PC-9 (cell line): ENCODE data around the gene NEDD8. TPM values are rescaled to one million over a fixed set of nuclear protein-coding genes. Genes with fewer than 3 reads are reported as not detected.

Experiments used
- BruUV-seq: library from RNA; stranded (reverse); fragments of 400-500 nt; replicated peaks from 2 replicates; lab custom pipeline; 2021; lab: Mats Ljungman, UMichigan
- CTCF ChIA-PET: fragments of 300-600 bp; sonication (Branson Sonifier 250); formaldehyde crosslinking; loops from one replicate; lab custom pipeline; 2022; ENCODE audit warnings: antibody characterized with exemption; lab: Charles Lee
- POLR2A ChIA-PET: fragments of 300-600 bp; sonication (Branson Sonifier 250); formaldehyde crosslinking; loops from one replicate; lab custom pipeline; 2022; ENCODE audit warnings: antibody characterized with exemption; ENCODE audit not compliant: unreplicated experiment; lab: Charles Lee
- DNase-seq, 2 experiments: peaks; one replicate each; pipeline versions ENCODE4 v3.0.0 to v3.0.0-alpha.2; 2015 to 2022; ENCODE audit warnings: mixed read lengths in 1 of 2
- H2AFZ ChIP-seq: fragments of 200-600 bp; sonication (generic); 2 replicates; pipeline ENCODE4 v1.8.1; 2017; ENCODE audit warnings: antibody characterized with exemption
- H3F3A ChIP-seq: fragments of 200-600 bp; sonication (generic); 2 replicates; pipeline ENCODE4 v1.8.1; 2017; ENCODE audit warnings: antibody characterized with exemption, mild to moderate bottlenecking, low read depth; ENCODE audit not compliant: insufficient read depth
- H3K27ac ChIP-seq: fragments of 200-600 bp; sonication (generic); 2 replicates; pipeline ENCODE4 v1.6.1; 2016; ENCODE audit warnings: mixed run types
- H3K27me3 ChIP-seq: fragments of 200-600 bp; sonication (generic); 2 replicates; pipeline ENCODE4 v1.6.1; 2016; ENCODE audit warnings: low read depth, mixed run types; ENCODE audit not compliant: insufficient read depth
- H3K36me3 ChIP-seq: fragments of 200-600 bp; sonication (generic); 2 replicates; pipeline ENCODE4 v1.6.1; 2016; ENCODE audit warnings: low read depth, mixed run types
- H3K4me1 ChIP-seq: fragments of 200-600 bp; sonication (generic); replicated peaks from 2 replicates; pipeline ENCODE4 v1.6.1; 2016; ENCODE audit warnings: mixed run types; ENCODE audit not compliant: insufficient read depth
- H3K4me2 ChIP-seq: fragments of 200-600 bp; sonication (generic); 2 replicates; pipeline ENCODE4 v1.6.1; 2017; ENCODE audit warnings: mixed run types
- H3K4me3 ChIP-seq: fragments of 200-600 bp; sonication (generic); 2 replicates; pipeline ENCODE4 v1.6.1; 2016; ENCODE audit warnings: mixed run types
- H3K79me2 ChIP-seq: fragments of 200-600 bp; sonication (generic); 2 replicates; pipeline ENCODE4 v1.6.1; 2017; ENCODE audit warnings: low read depth, mixed run types
- H3K9me2 ChIP-seq: fragments of 200-600 bp; sonication (generic); 2 replicates; pipeline ENCODE4 v1.8.1; 2017; ENCODE audit warnings: mild to moderate bottlenecking; ENCODE audit not compliant: insufficient read depth
- H3K9me3 ChIP-seq: fragments of 200-600 bp; sonication (generic); 2 replicates; pipeline ENCODE4 v1.8.1; 2016; ENCODE audit warnings: low read depth; ENCODE audit not compliant: insufficient read depth
- H4K20me1 ChIP-seq: fragments of 200-600 bp; sonication (generic); 2 replicates; pipeline ENCODE4 v1.8.1; 2017; ENCODE audit not compliant: insufficient read depth
- EZH2 ChIP-seq: fragments of 200-600 bp; sonication (generic); IDR thresholded peaks from 2 replicates; pipeline ENCODE4 v1.8.0; 2017; ENCODE audit warnings: antibody characterized with exemption, low read depth
- intact Hi-C: fragments of 100-400 bp; cut with micrococcal nuclease; formaldehyde crosslinking; loops from one replicate; pipeline ENCODE4 v1.10.0; 2022; ENCODE audit not compliant: unreplicated experiment
- total RNA-seq: library from RNA; stranded (reverse); gene quantifications from 2 replicates; pipeline ENCODE4 v1.2.3, GENCODE V29; 2021
- TF ChIP-seq, protein P1 (sequence below): fragments of 200-600 bp; sonication (generic); conservative IDR thresholded peaks from 2 replicates; pipeline ENCODE4 v1.6.1; 2017; ENCODE audit warnings: mixed run types, antibody characterized with exemption, mild to moderate bottlenecking, moderate library complexity

Gene NEDD8
- total RNA-seq, 1 experiment from 2014 or later: 179 TPM

DNA sequence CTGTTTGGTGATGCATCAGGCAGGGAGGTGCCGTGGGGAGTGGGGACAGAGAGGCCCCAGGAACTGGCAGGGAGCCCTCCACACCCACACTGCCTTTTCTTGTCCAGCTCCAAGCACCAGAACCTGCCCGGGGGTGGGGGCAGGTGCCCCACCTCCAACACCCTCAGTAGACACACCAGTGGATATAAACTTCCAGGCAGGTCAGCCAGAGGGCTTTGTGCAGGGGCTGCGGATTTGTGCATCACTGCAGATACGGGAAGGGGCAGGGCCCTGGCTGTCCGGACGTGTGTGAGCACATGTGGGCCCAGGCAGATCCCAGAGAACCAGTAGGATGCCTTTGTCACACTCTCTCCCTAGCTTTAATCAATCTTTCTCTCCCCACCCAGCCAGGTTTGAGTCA is 32.1 kb upstream of the NEDD8 start:
- Histone ChIP-seq H3K27ac (no peak overlapping the region), H3K4me1 (no peaks in the 10 kb centered on the region), H3K27me3 (no peaks in the 10 kb centered on the region), H3K4me2 (no peak overlapping the region), H3K4me3 (no peak overlapping the region), H3F3A (no peaks in the 10 kb centered on the region), H3K36me3 (no peaks in the 10 kb centered on the region), H3K79me2 (no peaks in the 10 kb centered on the region), H3K9me2 (no peaks in the 10 kb centered on the region), H3K9me3 (no peaks in the 10 kb centered on the region), H4K20me1 (no peaks in the 10 kb centered on the region), H2AFZ (no peak overlapping the region)
- ChIA-PET CTCF (interaction anchor here (1.3 kb wide), 1 partner anchor 22 kb away, joined by 3 read pairs; the partner anchor contains the start of gene TINF2), POLR2A (interaction anchor here (0.5 kb wide), 1 partner anchor 116 kb away, joined by 8 read pairs; no protein-coding TSS in a partner anchor)
- no peak for TF ChIP-seq EZH2
- TF ChIP-seq, protein P1, sequence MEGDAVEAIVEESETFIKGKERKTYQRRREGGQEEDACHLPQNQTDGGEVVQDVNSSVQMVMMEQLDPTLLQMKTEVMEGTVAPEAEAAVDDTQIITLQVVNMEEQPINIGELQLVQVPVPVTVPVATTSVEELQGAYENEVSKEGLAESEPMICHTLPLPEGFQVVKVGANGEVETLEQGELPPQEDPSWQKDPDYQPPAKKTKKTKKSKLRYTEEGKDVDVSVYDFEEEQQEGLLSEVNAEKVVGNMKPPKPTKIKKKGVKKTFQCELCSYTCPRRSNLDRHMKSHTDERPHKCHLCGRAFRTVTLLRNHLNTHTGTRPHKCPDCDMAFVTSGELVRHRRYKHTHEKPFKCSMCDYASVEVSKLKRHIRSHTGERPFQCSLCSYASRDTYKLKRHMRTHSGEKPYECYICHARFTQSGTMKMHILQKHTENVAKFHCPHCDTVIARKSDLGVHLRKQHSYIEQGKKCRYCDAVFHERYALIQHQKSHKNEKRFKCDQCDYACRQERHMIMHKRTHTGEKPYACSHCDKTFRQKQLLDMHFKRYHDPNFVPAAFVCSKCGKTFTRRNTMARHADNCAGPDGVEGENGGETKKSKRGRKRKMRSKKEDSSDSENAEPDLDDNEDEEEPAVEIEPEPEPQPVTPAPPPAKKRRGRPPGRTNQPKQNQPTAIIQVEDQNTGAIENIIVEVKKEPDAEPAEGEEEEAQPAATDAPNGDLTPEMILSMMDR: no peak
- peak in 1 of 2 experiments; percentile 8 for DNase-seq
- no TSS peak for BruUV-seq
- intact Hi-C loops: no loop called here

DNA sequence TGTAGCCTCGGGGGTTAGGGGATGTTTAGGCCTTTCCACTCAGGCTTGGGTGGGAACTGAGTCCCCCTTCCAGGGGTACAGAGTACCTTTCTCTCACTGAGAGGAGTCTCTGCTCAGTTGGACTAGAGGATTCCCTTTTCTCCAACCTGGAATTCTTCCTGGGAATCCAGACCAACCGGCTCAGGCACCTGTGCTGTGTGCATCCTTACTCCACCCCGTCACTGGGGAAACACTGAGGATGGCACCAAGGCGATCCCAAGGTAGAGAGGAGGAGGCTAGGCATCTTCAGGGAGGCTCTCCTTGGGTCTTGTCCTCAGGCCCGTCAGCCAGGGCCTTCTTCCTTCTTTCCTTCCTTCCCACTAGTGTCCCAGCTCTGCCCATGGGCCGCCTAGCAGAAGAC is 31.7 kb upstream of the NEDD8 start:
- H3K27ac ChIP-seq: no peak overlapping the region
- H3F3A ChIP-seq: no peaks in the 10 kb centered on the region
- H3K9me3 ChIP-seq: no peaks in the 10 kb centered on the region
- H3K9me2 ChIP-seq: no peaks in the 10 kb centered on the region
- H3K4me3 ChIP-seq: no peak overlapping the region
- no peak overlapping the region for H2AFZ ChIP-seq
- no peaks in the 10 kb centered on the region for H3K4me1 ChIP-seq
- H3K27me3 ChIP-seq: no peaks in the 10 kb centered on the region
- no peaks in the 10 kb centered on the region for H3K79me2 ChIP-seq
- DNase-seq: peak in 1 of 2 experiments; percentile 16
- intact Hi-C loops: no loop called here
- ChIA-PET CTCF (interaction anchor here (1.2 kb wide), 1 partner anchor 10 kb away, joined by 3 read pairs; no protein-coding TSS in a partner anchor), POLR2A (interaction anchor here (0.5 kb wide), 1 partner anchor 116 kb away, joined by 8 read pairs; no protein-coding TSS in a partner anchor)
- BruUV-seq: no TSS peak
- H3K36me3 ChIP-seq: no peaks in the 10 kb centered on the region
- no peak for TF ChIP-seq EZH2
- TF ChIP-seq, protein P1: no peak
- no peaks in the 10 kb centered on the region for H4K20me1 ChIP-seq
- no peak overlapping the region for H3K4me2 ChIP-seq

DNA sequence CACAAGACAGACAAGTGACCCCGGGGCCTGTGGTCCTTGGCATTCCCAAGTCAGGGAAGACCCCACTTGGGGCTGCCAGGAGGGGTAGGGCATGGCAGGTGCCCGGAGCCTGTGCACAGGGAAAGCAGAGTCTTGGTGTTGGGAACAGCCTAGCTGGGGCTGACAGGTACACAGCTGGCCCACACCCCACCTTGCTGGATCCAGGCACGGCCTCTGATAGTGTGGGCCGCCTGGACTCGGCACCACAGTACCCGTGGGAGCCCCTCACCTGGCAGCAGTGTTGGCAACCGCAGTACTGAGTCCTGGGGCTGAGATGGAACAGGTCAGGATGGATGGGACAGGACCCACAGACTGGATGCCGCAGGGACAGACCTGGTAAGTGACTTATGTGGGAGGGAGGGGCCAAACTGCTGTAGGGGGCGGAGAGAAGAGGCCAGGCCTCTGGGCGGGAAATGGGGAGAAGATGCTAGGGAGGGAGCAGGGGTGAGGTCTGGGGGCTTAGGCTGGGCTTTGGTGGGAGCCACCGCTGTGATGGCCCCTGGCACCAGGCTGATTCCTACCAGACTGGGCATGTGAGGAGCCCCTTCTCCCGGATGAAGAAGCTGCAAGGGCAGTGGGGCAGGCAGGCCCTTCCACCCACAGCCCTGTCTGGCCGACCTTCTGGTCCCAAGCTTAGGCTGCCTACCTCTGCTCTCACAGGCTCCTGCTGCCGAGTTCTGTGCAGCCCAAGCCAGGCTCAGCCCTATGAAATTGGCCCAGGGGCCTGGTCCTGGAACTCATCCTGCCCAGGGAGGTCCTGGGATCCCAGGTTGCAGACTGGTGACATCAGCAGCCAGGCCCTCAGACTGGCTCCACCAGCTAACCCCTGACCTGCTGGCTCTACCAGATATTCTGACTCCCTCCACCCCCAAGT is 30.9 kb upstream of the NEDD8 start, which contains the start of gene TGM1:
Gene TGM1 (minus strand): TSS at position 357 of the 913 bp plus-strand sequence. CDS start 825 bp downstream, outside the sequence.
- Histone ChIP-seq H3K9me2 (no peaks in the 10 kb centered on the region), H3K4me1 (no peaks in the 10 kb centered on the region), H3K79me2 (no peaks in the 10 kb centered on the region), H3K9me3 (no peaks in the 10 kb centered on the region), H4K20me1 (no peaks in the 10 kb centered on the region), H3K36me3 (no peaks in the 10 kb centered on the region), H2AFZ (no peak within 1 kb of the TSS), H3K4me2 (no peak within 1 kb of the TSS), H3K27ac (no peak within 1 kb of the TSS), H3K4me3 (no peak within 1 kb of the TSS), H3K27me3 (no peaks in the 10 kb centered on the region), H3F3A (no peaks in the 10 kb centered on the region)
- no peak for TF ChIP-seq EZH2
- TF ChIP-seq, protein P1: no peak
- intact Hi-C loops: no loop called here
- BruUV-seq: no TSS peak
- peak in 1 of 2 experiments; percentile 29 for DNase-seq
- ChIA-PET CTCF (interaction anchor here (1.2 kb wide), 1 partner anchor 11 kb away, joined by 3 read pairs; no protein-coding TSS in a partner anchor), POLR2A (no interaction called here)
